GM19023 (cell line): ENCODE data around the gene TNFSF11.
"Not testable (repeated sequence)": the region's sequence is repeated elsewhere in the genome, so short reads cannot be mapped to it uniquely, and the experiment has no call there.

Source experiments
- ATAC-seq: cut with Tn5 transposase; IDR thresholded peaks from one replicate; pipeline ENCODE4 v1.9.1; 2021; ENCODE audit warnings: mild to moderate bottlenecking, moderate library complexity; ENCODE audit not compliant: unreplicated experiment

Gene TNFSF11

DNA sequence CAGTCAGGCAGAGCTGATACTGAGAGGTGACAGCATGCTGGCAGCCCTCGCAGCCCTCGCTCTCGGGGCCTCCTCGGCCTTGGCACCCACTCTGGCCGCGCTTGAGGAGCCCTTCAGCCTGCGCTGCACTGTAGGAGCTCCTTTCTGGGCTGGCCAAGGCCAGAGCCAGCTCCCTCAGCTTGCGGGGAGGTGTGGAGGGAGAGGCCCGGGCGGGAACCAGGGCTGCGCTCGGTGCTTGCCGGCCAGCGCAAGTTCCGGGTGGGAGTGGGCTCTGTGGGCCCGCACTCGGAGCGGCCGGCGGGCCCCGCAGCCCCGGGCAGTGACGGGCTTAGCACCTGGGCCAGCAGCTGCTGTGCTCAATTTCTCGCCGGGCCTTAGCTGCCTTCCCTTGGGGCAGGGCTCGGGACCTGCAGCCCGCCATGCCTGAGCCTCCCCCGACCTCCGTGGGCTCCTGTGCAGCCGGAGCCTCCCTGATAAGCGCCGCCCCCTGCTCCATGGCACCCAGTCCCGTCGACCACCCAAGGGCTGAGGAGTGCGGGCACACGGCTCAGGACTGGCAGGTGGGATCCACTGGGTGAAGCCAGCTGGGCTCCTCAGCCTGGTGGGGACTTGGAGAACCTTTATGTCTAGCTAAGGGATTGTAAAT, 14.3 kb upstream of the TNFSF11 start:
- ATAC-seq: not testable (repeated sequence)

DNA sequence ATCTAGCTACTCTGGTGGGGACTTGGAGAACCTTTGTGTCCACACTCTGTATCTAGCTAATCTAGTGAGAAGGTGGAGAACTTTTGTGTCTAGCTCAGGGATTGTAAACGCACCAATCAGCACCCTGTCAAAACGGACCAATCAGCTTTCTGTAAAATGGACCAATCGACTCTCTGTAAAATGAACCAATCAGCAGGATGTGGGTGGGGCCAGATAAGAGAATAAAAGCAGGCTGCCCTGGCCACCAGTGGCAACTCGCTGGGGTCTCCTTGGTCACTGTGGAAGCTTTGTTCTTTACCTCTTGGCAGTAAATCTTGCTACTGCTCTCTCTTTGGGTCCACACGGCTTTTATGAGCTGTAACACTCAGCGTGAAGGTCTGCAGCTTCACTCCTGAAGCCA, 13.6 kb upstream of the TNFSF11 start:
- not testable (repeated sequence) for ATAC-seq

DNA sequence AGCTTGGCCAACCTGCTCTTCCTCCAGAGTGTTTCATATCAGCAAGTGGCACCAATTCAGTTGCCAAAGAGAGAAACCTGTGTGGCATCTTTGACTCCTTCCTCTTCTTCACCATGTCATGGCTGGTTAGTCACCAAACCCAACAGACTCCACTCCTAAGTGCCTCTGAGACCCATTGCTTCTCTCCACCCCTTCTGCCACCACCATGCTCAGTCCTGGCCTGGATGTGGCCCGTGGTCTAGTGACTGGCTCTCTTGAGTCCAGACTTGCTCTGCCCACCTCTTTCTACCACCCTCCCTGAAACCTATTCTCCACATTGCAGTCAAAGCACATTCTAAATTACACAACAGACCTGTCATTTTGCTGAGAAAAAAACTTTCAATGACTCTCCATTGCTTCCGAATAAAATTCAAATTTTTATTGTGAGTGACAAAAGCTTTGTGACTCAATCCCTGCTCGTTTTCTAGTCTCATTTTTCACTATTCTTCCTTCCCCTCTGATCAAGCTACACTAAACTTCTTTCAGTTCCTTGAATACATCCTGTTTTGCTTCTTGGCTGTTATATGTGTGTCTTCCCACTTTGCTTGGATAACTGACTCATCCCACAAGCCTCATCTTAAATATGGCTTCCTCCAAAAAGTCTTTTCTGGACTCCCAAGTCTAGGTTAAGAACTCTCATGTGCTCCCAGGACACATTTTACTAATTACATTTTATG, 12.0 kb upstream of the TNFSF11 start:
- ATAC-seq: no peak

DNA sequence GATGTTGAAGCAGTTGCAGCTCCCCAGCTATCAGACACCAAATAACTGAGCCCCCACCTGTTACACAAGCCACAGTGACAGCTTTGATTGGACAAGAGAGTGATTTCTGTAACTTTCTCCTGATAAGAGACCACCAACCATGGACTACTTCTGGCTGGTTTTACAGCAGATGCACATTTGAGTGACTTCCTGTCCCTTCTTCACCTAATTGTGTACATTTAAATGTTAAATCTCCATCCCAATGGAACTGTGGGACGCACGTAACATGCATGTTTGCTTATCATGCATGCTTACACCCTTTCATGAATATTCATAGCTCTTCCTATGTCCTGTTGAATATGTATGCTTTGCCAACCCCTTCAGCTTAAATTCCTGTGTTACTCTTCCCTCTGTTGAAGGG, 6.0 kb upstream of the TNFSF11 start:
- ATAC-seq: no peak

DNA sequence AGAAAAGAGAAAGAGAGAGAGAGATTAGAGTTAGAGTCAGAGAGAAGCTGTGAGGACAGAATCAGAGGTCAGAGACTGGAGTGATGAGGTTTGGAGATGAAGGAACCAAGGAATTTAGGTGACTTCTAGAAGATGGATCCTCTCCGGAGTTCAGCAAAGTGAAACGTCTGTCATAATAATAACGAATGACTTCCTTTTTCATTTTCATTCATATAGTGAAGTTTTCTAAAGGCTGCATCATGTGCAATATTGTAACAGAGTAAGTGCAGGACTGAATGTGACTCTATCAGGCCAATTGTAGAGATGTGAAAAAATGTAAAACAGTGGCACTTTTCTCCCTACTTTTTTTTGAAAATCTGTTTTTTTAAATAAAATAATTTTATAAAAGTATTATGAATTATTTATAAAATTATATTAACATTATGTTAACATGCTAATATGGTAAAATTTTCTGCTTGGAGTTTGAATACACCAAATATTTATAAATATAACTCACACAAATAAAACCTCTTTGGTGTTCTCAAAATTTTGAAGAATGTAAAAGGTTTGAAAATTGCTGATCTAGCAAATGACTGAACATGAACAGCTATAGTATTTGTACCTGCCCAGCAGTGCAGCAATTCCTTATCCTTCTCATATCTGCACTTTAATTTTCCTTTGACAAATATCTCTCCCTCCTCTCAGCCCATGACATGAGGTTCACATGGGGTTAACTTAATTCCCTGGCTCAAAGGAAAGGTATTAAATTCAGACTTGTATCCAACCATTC, 4.2 kb upstream of the TNFSF11 start:
- ATAC-seq: no peak

DNA sequence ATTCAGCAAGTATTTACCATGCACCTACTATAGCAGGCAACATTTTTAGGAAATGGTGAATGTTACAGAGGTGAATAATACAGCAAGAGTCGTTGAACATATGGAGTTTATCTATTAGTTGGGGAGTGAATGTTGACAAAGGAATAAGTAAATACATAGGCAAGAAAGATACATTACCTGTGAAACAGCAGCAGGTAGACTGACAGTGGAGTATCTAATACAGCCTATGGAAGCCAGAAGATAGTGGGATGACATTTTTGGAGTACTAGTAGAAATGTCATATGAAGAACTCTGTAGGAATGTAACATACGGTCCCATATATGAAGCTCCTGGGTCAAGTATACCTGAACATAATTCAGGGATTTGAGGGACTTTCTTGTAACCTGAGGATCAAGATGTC, 2.1 kb upstream of the TNFSF11 start:
- ATAC-seq: no peak

DNA sequence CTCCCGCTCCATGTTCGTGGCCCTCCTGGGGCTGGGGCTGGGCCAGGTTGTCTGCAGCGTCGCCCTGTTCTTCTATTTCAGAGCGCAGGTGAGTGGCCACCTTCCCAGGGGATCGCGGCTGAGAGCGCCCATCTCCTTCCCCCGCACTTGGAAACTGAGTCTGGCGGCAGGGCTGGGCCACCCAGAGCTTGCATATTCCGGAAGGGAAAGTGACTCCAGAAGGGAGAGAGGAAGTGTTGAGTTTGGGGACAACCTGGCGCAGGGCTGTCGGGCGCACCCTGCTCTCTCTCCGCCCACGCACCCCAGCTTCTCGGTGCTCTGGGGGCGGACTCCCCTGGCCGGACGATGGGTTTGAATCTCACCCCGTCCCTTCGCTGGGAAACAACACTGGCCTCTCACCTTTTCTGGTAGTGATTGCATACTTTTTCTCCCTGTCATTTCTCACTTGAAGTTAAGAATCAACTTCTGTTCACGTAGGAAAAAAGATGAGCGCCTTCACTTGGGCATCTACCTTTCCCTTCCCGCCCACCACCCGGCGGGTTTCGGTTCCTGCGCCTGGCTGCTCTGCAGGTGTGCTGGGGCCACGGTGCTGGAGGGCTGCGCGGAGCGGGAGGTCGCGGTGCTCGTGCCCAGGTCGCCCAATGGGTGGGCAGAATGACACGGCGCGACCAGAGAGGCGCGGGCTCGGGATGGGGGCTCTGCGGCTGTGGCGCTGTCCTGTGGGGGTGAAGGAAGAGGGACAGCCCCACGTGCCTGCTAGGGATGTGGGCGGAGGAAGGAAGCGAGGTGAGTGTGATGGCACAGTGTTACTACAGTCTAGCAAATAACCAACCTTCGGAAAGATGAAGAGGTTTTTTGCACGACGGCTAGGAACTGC, 721 bp downstream of the TNFSF11 start:
- ATAC-seq: peak; percentile 68

DNA sequence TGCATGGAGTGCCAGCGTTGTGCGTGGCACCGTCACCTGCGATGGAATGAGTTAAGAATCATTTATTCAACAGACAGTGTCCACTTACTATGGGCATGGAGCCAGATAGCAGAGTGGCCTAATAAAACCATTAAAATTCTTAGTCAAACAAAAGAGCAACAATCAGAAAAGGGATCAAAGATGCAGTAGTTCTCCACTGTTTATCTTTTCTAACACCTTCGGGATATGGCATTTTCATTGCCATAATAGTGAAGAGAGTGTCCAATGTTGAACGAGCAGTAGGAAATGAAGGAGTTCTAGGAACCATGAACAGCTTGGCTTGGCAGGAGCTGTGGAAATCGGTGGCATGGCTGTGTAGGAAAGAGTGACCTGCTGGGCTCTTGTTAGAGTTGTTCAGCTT, 2.0 kb downstream of the TNFSF11 start:
- no peak for ATAC-seq

DNA sequence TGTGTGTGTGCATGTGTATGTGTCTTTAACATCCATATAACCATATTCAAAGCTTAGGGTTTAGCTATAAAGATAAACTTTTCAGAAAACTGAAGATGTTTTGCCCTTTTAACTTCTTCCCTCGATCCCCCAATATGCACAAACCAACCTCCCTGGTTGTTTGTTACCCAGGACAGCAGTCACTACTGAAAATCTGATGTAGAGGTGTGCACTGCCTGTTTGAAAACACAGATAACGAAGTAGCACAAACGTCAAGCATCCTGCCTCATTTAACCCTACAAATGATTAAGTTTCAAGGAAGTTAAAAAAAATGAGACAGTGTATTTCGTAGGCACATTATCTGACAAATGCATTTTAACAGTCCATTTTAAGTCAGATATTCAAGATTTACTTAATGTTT, 3.6 kb downstream of the TNFSF11 start:
- no peak for ATAC-seq

DNA sequence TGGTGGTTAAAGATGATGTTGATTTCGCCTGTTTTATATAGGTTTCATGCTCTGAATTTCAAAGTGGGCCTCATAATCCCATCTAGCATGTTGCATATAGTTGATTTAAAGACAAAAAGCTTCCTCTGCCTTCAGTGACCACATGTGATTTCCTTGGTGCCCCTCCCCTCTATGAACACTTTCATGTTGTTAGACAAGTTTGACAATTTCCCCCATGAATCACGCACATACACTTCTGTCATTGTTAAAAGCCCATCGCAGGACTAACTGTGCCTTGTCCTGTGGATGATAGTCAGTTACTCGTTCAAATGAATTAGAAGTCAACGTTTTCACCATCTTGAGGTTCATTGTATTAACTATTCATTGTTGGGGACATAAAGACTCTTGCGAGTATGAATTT, 6.7 kb downstream of the TNFSF11 start:
- ATAC-seq: no peak

DNA sequence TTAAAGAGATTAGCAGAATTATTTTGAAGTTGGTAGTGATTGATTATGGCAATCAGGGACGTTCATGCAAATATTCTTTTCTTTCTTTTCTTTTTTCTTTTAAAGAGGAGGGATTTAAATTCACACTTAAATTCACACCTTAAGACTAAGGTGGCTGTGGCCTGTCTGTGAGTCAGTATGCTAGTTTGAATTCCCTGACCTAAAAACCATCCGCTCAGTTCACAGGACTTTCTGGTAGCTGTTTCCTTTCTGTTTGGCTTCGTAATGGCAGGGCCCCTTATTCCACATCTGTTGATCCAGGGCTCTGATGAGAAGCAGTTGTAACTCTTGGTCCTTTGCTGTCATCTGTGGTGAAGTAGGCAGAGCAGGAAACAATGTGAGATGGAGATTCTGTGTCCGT, 7.5 kb downstream of the TNFSF11 start:
- no peak for ATAC-seq

DNA sequence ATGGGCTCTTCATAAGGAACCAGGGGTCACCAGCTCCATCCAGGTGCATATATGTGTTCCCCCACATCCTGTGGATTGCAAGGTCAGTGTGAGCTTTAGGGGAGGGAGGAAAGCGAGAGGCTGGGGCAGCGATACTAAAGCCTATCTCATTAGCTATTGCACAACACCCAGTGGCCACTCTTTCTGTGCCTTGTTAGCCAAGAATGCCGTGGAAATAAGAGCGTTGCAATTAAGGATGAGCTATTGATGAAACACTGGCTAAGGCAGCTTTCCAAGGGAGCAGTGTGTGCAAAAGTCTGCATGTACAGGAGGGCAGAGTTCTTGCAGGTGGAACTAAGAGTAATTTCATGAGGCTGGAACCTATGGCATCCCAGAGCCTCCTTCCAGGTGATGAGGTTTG, 17.6 kb downstream of the TNFSF11 start:
- ATAC-seq: no peak

DNA sequence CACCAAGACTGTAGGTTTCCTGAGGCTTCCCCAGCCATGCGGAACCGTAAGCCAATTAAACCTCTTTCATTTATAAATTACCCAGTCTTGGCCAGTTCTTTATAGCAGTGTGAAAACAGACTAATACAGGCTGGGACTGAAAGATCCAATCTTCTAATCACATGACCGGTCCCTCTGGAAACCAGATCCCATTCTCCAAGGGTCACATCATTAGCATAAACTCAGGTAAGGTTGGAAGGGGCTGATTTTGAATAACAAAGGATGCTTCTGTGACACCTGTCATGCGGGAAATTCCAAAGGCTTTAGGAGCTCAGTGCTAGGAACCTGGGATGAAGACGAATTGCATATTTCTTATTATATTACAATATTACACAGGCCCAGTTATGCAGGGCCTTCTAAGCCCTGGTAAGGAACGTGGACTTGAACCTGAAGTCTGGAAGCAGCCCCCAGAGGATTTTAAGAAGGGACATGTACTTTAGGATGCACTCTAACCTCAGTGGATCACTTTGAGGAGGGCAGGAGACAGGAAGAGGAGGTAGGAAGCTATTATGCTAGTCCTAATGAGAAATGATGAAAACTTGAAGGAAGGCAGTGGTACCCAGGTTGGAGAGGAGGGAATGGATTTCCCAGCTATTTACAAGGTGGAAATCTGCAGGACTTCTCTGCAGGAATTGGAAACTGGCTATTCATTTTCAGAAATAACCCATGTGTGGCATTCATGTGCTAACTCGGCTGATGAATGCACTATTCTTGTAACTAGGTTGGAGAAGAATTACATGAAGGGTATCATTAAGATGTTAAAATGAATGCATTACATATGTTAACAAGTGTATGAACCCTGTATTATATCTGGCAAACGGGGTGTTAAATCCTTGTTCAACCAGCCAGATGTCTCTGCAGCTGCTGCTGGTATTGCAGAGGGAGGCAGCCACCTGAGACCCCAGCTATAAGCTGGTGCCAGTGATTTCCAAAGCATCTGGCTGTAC, 19.3 kb downstream of the TNFSF11 start:
- ATAC-seq: no peak

DNA sequence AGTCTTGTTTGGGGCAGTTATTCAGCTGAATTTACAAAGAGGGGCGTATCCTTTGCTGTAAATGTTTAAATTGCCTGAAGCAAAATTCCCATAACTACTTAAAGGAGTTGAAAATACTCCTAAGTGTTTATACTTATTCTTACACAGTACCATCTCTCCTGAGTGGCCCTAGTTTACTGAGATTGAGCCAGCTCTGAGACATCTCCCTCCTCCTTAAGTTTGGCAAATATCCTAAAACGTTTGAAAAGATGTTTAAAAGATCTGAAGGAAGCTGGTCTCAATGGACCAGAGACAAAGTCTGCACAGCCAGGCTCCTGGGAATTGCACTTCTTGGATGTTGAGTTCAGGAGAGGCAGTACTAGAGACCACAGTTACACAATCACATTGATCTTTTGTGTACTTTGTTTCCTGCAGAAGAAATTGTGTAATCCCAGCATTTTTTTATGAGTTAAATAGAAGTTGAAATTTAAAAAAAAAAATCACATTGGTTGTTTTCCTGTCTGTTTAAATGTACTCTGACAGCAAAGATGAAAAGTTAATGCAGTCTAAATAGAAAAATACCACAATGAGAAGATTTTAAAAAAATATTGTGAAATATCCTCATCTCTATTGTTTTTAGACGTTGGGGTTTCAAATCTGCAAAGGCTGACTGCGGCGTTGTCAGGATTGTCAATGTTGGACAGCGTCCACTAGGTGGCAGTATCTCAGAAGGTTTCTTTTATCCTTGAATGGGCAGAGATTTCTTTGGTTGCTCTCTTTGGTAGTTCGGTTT, 20.7 kb downstream of the TNFSF11 start:
- ATAC-seq: no peak

DNA sequence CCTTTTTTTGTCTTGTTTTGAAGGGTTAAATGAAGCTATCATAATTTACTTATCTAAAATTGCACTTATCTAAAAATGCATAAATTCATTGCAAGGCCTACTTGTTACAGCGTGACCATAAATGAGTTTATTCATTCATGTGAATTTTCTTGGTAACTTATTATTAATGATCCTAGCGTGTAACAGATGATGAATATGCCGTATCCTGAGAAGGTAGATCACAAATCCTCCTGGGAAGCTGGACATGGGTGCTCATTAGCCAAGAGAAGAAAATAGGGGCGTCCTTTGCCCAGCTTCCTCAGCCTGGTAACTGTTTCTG, 21.3 kb downstream of the TNFSF11 start:
- ATAC-seq: no peak

DNA sequence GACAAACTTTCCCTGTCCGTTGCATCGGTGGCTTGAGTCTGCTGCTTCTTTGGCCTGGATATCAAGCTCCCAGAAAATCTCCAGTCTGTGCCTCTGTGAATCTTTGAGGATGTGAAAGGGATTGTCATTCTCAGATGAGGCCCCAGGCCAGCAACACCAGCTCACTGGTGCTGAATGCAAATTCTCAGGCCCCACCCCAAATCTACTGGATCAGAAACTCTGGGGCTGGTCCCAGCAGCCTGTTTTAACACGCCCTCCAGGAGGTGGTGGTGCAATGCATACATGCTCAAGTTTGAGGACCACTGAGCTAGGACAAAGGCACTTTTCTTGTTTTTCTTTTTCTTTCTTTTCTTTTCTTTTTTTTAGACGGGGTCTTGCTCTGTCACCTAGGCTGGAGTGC, 23.6 kb downstream of the TNFSF11 start:
- ATAC-seq: no peak

DNA sequence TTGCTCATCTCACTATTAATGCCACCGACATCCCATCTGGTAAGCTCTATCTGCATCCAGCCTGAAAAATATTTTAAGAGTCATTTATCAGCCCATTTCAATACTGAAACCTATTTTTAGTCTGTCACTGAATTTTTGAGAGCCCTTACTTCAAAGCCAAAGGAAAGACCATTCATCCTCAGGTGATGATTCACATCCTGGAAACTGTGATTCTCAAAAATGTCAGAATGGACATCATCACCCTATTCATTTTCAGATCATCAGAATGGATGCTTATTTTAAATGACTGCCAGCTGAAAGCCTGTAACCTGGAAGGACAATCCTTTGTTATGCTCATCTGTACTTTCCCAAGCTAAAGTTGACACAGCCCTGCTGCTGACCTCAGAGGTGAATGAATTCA, 27.0 kb downstream of the TNFSF11 start:
- no peak for ATAC-seq

DNA sequence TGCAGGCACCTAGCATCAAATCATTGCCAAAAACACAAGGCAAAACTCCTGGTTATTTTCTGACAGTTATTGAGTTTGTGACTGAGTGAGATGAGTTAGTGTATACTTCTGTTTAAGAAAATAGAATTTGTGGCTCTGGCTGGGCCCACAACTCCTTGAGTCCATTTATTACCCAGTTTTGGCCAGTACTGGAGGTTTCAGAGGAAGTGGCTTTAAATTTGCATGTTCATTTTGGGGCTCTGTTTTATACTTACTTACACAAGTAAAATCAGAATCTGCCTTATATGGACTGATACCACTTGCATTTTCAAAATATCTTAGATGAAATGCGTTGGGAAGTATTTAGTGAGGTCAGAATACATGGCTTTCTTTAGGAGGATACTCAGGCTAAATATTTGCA, 29.0 kb downstream of the TNFSF11 start:
- peak; percentile 72 for ATAC-seq

DNA sequence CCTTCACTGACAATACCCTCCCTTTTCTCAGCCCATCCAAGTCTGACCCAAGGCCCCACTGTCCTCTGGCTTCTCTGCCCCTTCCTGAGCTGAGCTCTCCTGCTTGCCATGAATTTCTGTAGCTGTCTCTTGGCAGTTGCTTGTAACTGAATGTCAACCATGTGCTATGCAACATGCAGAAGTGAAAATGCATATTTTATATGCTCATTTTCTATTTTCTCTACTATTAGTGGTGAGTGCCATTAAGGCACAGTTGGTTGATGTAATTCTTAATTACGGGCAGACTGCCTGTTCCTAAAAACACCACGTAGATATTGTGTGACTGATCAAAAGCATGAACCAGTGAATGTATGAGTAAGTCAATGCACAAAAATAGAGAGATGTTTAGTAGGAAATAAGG, 29.6 kb downstream of the TNFSF11 start:
- ATAC-seq: no peak
